Left colon (tissue), 2 donors: Measurements from ENCODE around the gene LILRB2. TPM values are rescaled to one million over a fixed set of nuclear protein-coding genes. Genes with fewer than 3 reads are reported as not detected.
"Not testable (repeated sequence)": the region's sequence is repeated elsewhere in the genome, so short reads cannot be mapped to it uniquely, and the experiment has no call there.

ENCODE experiments used
- ATAC-seq: fragments of 200-7000 bp; cut with Tn5 transposase; one replicate; pipeline ENCODE4 v1.9.1; 2020; ENCODE audit warnings: mild to moderate bottlenecking, moderate library complexity
- DNase-seq, 2 donors: peaks; one replicate each; pipeline ENCODE4 v3.0.0-alpha.2; 2020
- intact Hi-C, 2 donors: fragments of 100-400 bp; cut with DNase I in 1 of 2; cut with micrococcal nuclease in 1 of 2; formaldehyde crosslinking; loops; one replicate each; pipeline versions ENCODE4 v1.11.2 to v1.14.0; 2022; cut with DNase I, micrococcal nuclease
- long read RNA-seq: library from polyadenylated mRNA; unstranded; transcript quantifications from one replicate; pipeline ENCODE4 v2.0.0, GENCODE V29; 2021
- total RNA-seq, 2 donors: library from RNA; stranded (reverse); fragmentation: NEBNext Ultra II Directional; extraction: Animal tissue kit (Norgen Biotek cat#: 25700); gene quantifications; one replicate each; pipeline ENCODE4 v1.2.1, GENCODE V29; 2021
- donor health status: DM: no; HTN: no; CAD: no.
- donor health status: DM: yes; HTN: yes; CAD: no.

LILRB2 gene
- 1 to 10 TPM in 1 of 2 donors, under 1 TPM in 1; 0.98 to 3.2 TPM for total RNA-seq
- long read RNA-seq: 0 reads

DNA sequence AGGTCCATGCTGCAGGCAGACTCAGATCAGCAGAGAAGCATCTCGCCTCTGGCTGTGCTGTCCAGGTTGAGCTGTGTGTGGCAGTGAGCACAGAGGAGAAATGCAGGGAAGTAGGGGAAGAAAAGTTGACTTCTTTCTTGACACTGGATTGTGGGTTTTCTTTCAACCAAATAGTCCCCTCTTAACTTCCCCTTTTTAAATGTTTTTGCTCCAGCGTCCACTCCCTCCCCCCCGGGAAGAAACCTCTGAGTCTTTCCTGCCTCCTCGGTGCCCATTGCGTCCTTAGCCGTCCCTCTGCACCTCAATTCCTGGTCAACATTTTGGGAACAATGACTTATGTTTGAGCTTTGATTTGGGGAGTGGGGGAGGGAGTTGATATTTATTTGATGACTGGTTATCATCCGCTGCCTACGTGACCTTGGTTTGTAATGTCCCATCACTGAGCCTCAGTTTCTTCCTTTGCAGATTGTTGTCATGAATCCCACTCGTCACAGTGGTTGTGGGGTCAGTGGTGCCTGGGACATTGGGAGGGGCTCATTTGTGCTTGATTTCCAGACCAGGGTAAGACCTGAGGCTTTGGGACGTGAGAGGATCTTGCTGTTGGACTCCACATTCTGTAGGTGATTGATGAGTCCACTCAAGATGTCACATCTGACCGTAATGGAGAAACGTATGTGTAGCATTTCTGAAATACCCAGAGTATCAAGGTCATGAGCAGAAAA lies at the start of gene LILRB2:
Gene LILRB2, minus strand, starts transcription at position 104 of the 722 bp plus-strand sequence. CDS start 614 bp downstream, outside the sequence.
- DNase-seq: no peak
- intact Hi-C loops: no loop called here
- ATAC-seq: no peak

DNA sequence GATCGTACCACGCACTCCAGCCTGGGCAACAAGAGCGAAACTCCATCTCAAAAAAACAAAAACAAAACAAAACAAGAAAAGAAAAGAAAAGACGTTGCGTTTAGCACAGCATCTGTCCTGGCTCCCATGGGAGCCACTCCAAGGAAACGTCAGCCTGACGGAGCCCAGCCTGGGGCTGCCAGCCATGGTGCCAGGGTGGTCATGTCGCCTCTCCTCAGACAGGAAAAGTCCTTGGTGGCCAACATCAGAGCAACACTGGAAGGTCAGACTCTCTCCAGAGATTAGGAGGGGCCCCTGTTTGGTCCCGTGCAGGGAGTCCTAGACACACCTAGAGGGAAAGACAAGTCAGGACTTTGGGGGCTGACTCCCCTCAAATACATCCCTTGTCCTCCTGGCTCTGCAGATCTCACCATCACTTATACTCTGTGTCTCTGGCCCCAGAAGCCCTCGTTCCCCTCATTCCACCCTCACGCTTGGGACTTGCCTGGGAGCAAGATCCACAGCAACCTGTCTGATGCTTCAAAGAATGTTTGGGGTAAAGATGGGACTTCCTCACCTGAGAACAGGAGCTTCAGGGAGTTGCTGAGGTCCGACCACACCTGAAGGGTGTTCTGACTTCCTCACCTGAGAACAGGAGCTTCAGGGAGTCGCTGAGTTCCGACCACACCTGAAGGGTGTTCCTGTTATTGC lies 48.7 kb upstream of the LILRB2 start:
- no peak for ATAC-seq
- DNase-seq: no peak
- intact Hi-C loops: no loop called here

DNA sequence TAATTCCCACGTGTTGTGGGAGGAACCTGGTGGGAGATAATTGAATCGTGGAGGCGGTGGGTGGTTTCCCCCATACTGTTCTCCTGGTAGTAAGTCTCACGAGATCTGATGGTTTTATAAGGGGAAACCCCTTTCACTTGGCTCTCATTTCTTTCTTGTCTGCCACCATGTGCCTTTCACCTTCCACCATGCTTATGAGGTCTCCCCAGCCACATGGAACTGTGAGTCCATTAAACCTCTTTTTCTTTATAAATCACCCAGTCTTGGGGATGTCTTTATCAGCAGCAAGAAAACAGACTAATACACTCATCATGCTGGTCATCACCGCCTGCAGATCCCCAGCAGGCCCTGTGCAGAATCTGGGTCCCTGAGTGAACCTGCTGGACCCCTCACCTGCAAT lies 47.9 kb upstream of the LILRB2 start:
- intact Hi-C loops, ATAC-seq, DNase-seq: not testable (repeated sequence)

DNA sequence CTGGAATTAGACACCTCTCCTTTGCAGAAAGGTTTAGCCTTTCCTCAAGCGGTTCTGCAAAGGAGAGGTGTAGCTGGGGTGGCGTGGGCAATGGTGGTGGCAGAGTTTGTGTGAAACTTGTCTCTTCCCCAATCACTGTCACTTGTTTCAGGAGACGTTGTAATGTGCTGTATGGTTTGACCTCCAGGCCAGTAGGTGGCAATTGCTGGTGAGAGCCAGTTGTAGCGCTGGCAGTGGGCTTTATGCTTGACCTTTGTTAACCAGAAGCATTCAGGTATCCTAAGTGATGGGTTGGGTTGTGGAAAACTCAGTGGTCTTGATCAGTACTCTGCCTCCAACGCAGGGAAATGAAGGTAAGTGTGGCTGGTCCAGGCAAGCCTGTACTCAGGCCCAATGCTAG lies 44.7 kb upstream of the LILRB2 start:
- intact Hi-C loops: no loop called here
- ATAC-seq (no peak), DNase-seq (no peak)

DNA sequence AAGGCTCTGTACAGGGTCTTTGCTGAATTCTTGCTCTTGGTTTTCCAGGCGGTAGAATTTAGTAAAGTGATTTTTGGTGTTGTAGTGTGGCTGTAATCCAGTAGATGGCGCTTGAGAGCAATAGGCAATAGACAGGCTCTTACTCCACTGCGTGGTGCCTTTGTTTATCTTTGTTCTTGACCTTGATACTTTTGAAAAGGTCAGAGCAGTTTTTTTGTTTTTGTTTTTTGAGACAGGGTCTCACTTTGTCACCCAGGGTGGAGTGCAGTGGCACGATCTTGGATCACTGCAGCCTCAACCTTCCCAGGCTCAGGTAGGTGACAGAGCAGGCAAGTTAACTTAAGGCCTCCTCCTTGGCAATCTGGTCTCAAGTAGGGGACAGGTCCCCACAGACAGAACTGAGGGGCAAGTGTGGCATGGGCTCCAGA lies 44.3 kb upstream of the LILRB2 start:
- DNase-seq: no peak
- peak; percentile 53 for ATAC-seq
- intact Hi-C loops: no loop called here

DNA sequence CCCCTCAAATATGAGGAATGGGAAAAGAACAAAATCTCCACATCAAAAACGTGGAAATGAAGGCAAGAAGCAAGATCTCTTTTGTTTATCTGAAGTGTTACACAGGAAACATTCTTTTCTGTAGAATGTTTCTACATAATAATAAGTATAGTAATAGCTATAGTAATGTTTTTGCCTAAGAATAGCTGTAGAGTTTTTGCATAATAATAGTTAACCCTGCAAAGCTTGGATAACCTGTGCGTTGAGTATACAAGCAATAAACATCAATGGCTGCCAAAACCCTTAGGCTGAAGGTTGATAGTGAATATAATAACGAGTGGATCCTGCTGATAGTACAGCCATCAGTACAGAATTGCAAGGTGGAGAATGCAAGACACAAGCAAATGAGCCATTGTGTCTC lies 43.2 kb upstream of the LILRB2 start:
- intact Hi-C loops: no loop called here
- ATAC-seq (no peak), DNase-seq (no peak)

DNA sequence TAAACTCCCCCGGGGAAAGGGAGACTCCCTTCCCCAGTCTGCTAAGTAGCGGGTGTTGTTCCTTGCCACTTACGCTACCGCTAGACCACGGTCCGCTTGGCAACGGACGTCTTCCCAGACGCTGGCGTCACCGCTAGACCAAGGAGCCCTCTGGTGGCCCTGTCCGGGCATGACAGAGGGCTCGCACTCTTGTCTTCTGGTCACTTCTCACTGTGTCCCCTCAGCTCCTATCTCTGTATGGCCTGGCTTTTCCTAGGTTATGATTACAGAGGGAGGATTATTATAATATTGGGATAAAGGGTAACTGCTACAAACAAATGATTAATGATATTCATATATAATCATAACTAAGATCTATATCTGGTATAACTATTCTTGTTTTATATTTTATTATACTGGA lies 42.0 kb upstream of the LILRB2 start:
- DNase-seq, intact Hi-C loops, ATAC-seq: not testable (repeated sequence)

DNA sequence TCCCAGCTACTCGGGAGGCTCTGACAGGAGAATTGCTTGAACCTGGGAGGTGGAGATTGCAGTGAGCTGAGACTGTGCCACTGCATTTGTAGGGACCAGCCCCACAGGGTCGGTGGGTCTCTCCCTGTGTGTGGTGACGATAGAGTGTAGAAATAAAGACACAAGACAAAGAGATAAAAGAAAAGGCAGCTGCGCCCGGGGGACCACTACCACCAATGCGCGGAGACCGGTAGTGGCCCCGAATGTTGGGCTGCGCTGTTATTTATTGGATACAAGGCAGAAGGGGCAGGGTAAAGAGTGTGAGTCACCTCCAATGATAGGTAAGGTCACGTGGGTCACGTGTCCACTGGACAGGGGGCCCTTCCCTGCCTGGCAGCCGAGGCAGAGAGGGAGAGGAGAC lies 41.4 kb upstream of the LILRB2 start:
- intact Hi-C loops, ATAC-seq, DNase-seq: not testable (repeated sequence)

DNA sequence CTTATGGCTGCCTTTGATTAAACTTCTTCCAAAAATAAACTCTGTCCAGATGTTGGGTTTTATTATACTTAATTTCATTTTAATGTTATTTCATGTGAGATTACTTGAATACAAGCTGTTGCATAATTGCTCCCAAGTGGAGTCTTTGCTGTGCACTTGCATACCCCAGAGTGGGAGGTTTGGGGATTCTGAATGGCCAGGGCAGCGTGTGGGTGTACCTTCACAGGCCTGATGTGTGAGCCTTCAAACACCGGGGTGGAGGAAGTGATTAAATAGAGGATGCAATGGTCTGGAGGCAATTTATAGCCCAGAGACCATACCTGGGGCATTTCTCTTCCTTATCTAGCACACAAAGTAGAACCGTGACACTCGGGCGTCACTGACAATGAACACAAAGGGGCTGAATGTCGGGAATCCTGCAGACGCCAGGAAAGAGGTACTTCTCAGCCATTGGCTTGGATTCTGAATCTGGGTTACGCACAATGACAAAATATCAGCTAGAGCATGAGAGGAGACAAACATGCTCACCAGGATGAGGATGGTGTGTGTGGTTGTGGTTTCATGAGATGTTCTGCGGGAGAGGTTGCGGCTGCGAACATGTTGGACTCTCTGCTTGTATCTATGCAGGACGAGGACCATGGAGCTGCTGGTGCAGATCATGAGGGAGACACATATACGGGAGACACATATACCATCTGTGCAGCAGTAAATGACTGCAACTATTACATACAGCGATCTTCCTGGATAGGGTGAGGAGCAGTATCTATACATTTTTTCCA lies 39.2 kb upstream of the LILRB2 start:
- ATAC-seq: no peak
- DNase-seq: no peak
- intact Hi-C loops: no loop called here

DNA sequence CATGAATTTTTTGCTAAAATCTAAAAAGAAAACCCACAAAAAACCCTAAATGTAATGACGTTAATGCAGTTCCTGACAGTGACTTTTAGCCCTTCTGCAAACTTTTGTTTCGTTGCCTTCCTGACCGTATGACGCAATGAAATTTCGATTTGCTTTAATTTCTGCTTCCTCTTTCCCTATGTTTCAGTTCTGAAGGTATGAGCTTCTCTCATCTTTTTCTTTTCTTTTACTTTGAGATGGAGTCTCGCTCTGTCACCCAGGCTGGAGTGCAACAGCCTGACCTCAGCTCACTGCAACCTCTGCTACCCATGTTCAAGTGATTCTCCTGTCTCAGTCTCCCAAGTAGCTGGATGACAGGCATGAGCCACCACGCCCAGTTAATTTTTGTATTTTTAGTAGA lies 38.1 kb upstream of the LILRB2 start:
- ATAC-seq: no peak
- intact Hi-C loops: no loop called here
- DNase-seq: no peak

DNA sequence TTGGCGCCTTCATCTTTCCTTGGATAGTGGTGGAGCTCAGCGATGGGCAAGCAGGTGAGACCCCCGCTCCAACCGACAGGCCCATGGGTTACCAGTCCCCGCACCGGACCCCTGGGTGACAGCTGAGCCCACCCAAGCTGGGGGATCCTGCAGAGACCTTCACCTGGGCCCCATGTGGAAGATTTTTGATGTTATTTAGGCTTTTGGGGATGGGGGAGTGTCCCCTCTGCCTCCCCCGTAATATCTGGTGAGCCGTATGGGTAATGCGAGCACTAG lies 37.0 kb upstream of the LILRB2 start:
- no peak for DNase-seq
- no peak for ATAC-seq
- intact Hi-C loops: no loop called here

DNA sequence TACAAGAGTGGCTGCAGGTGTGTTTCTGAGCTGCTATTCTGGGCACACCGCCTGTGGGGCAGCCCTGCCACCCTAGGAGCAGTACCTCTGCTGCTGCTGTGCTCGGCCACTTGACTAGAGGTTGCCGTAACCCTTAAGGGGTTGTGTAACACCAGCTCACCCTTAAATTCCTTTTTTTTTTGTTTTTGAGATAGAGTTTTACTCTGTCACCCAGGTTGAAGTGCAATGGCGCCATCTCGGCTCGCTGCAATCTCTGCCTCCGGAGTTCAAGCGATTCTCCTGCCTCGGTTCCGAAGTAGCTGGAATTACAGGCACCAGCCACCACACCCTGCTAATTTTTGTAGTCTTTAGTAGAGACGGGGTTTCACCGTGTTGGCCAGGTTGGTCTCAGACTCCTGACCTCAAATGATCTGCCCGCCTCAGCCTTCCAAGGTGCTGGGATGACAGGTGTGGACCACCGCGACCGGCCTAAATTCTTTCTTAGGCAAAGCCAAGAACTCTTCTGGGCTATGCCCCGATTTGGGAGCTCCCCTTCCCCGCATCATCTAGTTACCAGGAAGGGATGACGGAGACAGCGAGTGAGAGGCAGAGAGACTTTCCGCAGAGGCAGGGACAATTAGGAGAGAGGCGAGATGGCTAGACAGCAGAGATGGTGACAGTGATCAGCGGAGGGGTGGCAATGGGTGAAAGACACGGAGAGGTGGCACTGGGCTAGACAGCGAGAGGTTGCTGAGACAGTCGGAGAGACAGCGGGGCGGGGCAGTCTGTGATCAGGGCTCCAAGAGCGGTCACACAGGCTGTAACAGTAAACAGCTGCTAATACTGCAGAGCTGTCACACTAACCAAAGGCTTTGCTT lies 36.4 kb upstream of the LILRB2 start:
- intact Hi-C loops: no loop called here
- no peak for DNase-seq
- ATAC-seq: no peak

DNA sequence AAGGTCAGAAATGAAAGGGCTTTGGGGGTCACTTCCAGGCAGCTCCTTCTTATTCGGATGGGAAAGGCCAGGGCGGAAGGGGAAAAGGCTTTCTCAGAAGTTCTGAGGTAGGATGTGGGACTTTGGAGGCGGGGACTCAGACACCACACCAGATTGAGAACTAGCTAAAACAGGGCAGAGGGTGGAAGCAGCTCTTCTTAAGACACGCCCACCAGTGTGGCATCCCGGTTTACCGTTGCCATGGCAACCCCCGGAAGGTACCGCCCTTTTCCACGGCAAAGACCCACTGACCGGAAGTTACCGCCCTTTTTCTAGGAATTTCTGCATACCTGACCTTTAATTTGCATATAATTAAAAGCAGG lies 35.8 kb upstream of the LILRB2 start:
- intact Hi-C loops: no loop called here
- no peak for DNase-seq
- ATAC-seq: no peak

DNA sequence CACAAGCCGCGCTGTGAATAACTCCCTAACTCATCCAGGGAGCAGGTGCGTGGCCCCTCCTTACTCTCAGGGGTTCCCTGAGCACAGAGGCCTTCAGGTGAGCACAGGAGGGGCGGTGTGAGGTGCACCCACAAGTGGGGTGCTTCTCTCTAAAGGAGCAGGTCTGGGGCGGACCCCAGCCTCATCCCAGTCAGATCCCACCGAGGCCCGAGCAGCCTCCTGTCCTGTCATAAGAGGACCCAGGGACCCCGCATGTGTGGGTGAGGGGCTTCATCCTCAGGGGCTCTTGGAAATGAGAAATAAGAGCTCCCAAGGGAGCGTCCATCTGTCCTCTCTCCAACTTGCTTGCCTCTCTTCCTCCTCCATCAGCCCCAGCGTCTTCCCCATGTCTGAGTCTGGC lies 35.0 kb upstream of the LILRB2 start:
- intact Hi-C loops: no loop called here

DNA sequence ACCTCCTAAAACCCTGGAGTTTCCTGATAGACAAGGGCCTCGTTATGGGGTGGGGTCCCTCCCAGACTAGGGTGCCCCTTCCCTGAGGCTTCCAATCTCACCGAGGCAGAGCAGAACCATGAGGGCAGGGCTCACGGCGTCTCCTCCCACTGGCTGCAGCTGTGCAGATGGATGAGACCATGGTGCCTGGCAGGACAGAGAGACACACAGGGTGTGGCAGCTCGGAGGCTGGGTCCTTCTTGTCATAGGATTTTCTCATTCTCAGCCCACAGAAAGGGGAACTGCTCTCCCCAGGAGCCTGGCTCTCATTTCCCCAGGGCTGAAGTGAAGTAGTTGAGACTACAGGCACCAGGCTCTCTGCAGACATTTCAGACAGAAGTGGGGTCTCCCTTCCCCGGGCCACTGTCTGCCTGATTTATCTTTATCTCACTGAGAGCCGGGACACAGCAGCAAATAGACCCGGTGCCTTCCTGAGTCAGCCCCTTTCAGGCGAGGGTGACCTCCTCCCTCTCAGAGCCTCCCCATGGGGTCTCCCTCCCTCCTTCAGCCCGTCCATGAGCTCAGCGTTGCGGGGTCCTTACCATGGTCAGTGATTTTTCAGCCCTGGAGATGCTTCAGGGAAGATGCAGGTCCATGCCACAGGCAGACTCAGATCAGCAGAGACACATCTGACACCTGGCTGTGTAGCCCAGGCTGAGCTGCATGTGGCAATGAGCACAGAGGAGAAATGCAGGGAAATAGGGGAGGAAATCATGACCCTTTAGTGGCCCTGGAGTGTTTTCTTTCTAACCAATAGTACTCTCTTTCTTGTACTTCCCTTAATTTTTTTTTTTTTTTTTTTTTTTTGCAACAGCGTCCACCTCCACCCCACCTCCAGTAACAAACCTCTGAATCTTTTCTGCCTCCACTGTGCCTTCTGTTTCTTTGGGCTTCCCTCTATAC lies 31.8 kb upstream of the LILRB2 start, which contains the start of gene LILRA5:
Gene LILRA5, minus strand, starts transcription at position 731 of the 942 bp plus-strand sequence. Its CDS starts 147 bp downstream, at position 584.
- no peak for ATAC-seq
- intact Hi-C loops: no loop called here
- DNase-seq: no peak

More for the DNA sequence above, 35.0 kb upstream of the LILRB2 start:
- DNase-seq: no peak
- no peak for ATAC-seq

DNA sequence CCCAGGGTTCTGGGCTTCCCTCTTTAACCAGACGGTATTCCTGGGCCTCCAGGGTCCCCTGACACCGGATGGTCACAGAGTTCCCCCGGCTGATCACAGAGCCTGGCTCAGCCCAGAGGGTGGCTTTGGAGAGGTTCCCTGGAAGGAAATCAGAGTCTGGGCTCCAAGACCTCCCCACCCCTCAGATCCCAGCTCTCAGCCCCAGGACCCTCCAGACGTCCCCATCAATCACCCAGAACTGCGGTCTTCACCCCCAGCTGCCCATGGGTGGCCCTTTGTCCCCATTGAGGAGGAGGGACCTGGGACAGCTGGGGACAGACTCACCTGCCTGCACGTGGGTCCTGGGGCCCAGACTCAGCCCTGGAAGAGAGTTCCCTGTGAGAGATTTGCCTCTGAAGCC lies 31.1 kb upstream of the LILRB2 start:
- no peak for ATAC-seq
- no peak for DNase-seq
- intact Hi-C loops: no loop called here

DNA sequence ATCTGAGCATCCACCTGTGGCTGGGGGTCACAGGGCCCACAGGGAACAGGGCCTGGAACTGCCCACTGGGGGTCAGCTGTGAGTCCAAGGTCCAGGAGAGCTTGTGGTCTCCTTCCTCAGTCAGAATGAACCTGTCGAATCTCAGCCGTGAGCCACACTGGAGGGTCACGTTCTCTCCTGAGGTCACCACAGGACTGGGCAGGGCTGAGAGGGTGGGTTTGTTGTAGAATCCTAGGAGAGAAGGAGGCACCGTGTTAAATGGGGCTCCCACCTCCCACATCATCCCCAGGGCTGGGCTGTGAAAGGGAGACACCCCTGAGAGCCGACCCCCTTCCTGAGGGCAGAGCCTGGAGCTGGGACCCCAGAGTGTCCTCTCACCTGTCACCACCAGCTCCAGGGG lies 30.6 kb upstream of the LILRB2 start:
- intact Hi-C loops: no loop called here
- no peak for DNase-seq
- no peak for ATAC-seq

DNA sequence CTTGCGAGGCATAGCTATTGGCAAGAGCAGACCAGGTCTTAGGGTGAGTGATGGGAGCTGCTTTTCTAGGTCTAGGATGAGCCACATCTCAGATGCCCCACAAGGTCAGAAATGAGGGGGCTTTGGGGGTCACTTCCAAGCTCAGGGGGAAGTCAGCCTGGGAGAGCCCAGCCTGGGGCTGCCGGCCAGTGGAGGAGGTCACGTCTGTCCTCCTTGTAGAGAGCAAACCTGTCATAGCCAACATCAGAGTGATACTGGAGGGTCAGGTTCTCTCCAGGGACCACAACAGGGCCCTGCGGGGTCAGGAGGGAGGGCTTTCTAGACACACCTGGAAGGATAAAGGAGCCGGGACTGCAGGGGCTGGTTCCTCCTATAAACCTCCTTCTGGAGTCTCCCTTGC lies 29.6 kb upstream of the LILRB2 start:
- no peak for DNase-seq
- ATAC-seq: no peak
- intact Hi-C loops: no loop called here
